ENCODE results near the gene KRTAP10-6.

The KRTAP10-6 gene

GRCh38 chr21:44568667-44569556, 23.4 kb downstream of the KRTAP10-6 start:
- no peak overlapping the region for H3K4me3 ChIP-seq (ENCODE audit: low read length)
- no peak for DNase-seq (ENCODE audit: low read depth)
- TF ChIP-seq, protein P1, sequence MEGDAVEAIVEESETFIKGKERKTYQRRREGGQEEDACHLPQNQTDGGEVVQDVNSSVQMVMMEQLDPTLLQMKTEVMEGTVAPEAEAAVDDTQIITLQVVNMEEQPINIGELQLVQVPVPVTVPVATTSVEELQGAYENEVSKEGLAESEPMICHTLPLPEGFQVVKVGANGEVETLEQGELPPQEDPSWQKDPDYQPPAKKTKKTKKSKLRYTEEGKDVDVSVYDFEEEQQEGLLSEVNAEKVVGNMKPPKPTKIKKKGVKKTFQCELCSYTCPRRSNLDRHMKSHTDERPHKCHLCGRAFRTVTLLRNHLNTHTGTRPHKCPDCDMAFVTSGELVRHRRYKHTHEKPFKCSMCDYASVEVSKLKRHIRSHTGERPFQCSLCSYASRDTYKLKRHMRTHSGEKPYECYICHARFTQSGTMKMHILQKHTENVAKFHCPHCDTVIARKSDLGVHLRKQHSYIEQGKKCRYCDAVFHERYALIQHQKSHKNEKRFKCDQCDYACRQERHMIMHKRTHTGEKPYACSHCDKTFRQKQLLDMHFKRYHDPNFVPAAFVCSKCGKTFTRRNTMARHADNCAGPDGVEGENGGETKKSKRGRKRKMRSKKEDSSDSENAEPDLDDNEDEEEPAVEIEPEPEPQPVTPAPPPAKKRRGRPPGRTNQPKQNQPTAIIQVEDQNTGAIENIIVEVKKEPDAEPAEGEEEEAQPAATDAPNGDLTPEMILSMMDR (conservative IDR thresholded peaks at IDR 0.05; ENCODE audit: low read length), result no peak

DNA sequence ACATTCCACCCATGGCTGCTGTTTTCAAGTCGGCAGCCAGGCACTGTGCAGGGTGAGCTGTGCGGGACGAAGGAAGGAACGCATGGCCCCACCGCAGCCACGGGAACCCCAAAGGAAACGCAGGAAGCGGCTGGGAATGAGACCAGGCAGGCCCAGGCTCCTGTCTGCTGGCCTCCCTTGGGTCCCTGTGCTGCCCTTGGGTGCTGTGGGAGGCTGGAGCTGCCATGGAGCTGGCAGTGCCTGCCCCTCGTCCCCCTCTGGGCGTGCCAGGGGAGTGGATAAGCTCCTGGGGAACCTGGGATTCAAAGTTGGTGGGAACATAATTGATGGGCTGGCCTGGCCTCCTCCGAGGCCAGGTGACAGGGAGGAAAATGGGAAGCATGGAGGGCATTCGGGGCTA, 24.0 kb downstream of the KRTAP10-6 start:
- no peak for DNase-seq (ENCODE audit: low read depth)
- no peak overlapping the region for H3K4me3 ChIP-seq (ENCODE audit: low read length)
- TF ChIP-seq, protein P1 (conservative IDR thresholded peaks at IDR 0.05; ENCODE audit: low read length), result no peak

GRCh38 chr21:44567481-44568171, 24.7 kb downstream of the KRTAP10-6 start:
- no peak overlapping the region for H3K4me3 ChIP-seq (ENCODE audit: low read length)
- DNase-seq (ENCODE audit: low read depth), result no peak
- TF ChIP-seq, protein P1 (conservative IDR thresholded peaks at IDR 0.05; ENCODE audit: low read length), result no peak

- no peak overlapping the region for H3K4me3 ChIP-seq (ENCODE audit: low read length)
- TF ChIP-seq, protein P1 (conservative IDR thresholded peaks at IDR 0.05; ENCODE audit: low read length), result no peak
- DNase-seq (ENCODE audit: low read depth), result no peak
Measured at GRCh38 chr21:44566403-44566802, 25.9 kb downstream of the KRTAP10-6 start.

- TF ChIP-seq, protein P1 (conservative IDR thresholded peaks at IDR 0.05; ENCODE audit: low read length), result no peak
- no peak overlapping the region for H3K4me3 ChIP-seq (ENCODE audit: low read length)
- DNase-seq (ENCODE audit: low read depth), result no peak
Measured at GRCh38 chr21:44564886-44565598, 27.3 kb downstream of the KRTAP10-6 start.

GRCh38 chr21:44564099-44564498, 28.2 kb downstream of the KRTAP10-6 start:
- TF ChIP-seq, protein P1 (conservative IDR thresholded peaks at IDR 0.05; ENCODE audit: low read length), result no peak
- no peak for DNase-seq (ENCODE audit: low read depth)
- H3K4me3 ChIP-seq (ENCODE audit: low read length), result no peak overlapping the region

Data from AG10803 (cell line).